ENCODE results near the gene DARS1. TPM values are rescaled to one million over a fixed set of nuclear protein-coding genes. Genes with fewer than 3 reads are reported as not detected.

DARS1 gene
- total RNA-seq (2022; extraction: Qiagen RNA extraction), result 48.4 to 58.9 TPM (median 58.6 TPM) in 5 replicates

DNA sequence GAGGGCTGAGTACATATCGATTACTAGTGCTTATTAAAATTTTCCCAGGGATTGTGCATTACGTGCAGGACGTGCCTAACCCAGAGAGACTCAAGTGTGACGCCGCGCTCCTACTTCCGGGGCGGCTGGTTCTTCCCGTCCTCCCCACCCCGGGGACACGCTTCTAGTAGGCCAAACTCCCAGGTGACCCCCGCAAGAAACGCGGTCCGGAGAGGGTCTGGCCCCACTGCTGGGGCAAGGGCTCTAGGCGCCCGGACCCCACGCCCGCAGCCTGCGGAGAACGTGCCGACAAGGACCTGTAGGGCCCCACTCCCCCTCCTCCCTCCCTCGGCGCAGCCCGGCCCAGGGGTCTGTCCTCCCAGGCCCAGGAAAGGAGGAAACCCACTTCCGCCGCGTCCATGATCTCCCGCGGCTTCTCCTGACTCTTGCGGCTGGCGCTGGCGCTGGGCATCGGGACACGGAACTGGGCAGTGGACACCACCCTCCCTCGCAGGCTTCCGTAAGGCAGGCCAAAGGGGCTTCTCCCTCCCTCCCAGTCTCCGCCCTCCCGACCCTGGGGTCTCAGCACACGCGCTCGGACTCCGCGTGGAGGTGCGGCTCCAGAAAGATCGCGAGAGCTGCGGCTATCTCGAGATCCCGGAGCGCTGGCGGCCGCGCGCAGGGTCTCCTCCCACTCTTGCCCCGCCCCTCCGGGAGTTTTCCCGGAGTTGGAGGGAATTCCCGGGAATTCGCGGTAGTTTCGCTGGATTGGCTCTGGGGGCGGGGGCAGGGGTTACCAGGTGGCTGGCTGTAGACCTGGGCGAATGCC lies at the start of gene DARS1:
Gene DARS1 (minus strand): TSS at position 609 of the 808 bp plus-strand sequence. CDS start 158 bp downstream, at position 451.

GRCh38 chr2:135876066-135876711 lies 109.2 kb downstream of the DARS1 start, which contains the start of gene MCM6:
MCM6 (minus strand) TSS chr2:135876443; CDS start chr2:135876365, 78 bp downstream.

Other genes with a start within 250 kb of the DARS1 start
- gene UBXN4, start 243.8 kb downstream of the DARS1 start, total RNA-seq (2022; extraction: Qiagen RNA extraction), result 34.8 to 42.8 TPM (median 40.3 TPM) in 5 replicates
- gene LCT, start 148.4 kb downstream of the DARS1 start, total RNA-seq (2022; extraction: Qiagen RNA extraction), result 0.05 to 0.06 TPM in 2 of 5 replicates, not detected in the others
- 44.9 to 51.9 TPM (median 47.9 TPM) in 5 replicates for gene MCM6, start 109.2 kb downstream of the DARS1 start, total RNA-seq (2022; extraction: Qiagen RNA extraction)
- gene CXCR4, start 132.5 kb upstream of the DARS1 start, total RNA-seq (2022; extraction: Qiagen RNA extraction), result 0.21 to 0.76 TPM (median 0.52 TPM) in 5 replicates